ENCODE data around the gene VTN.

DNA sequence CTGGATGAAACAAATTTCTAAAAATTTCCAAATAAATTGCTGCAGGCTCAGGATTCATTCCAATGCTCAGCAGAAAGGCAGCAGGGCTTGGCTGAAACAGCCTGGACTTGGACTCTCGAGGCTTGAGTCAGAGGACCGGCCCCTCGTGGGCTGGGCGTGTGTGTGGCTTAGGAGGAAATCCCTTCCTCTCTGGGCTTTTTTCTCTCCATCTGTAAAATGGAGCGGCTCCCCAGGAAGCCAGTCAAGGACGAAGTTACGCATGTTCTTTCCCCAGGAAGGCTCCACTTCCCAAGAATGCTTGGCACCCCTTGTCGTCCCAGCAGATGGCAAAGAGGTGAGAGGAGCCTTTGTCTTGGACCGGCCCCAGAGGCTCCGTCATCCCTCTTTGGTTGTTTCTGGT lies 22.4 kb upstream of the VTN start:
- TF ChIP-seq POLR2AphosphoS5 (IDR thresholded peaks at IDR 0.05): peak in 2 of 3 donors; percentile 59 to 62
- TF ChIP-seq, protein P1, sequence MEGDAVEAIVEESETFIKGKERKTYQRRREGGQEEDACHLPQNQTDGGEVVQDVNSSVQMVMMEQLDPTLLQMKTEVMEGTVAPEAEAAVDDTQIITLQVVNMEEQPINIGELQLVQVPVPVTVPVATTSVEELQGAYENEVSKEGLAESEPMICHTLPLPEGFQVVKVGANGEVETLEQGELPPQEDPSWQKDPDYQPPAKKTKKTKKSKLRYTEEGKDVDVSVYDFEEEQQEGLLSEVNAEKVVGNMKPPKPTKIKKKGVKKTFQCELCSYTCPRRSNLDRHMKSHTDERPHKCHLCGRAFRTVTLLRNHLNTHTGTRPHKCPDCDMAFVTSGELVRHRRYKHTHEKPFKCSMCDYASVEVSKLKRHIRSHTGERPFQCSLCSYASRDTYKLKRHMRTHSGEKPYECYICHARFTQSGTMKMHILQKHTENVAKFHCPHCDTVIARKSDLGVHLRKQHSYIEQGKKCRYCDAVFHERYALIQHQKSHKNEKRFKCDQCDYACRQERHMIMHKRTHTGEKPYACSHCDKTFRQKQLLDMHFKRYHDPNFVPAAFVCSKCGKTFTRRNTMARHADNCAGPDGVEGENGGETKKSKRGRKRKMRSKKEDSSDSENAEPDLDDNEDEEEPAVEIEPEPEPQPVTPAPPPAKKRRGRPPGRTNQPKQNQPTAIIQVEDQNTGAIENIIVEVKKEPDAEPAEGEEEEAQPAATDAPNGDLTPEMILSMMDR (IDR thresholded peaks at IDR 0.05 in 8 of 11, conservative IDR thresholded peaks at IDR 0.05 in 3 of 11): no peak
